ENCODE results near the gene ZNF133.

DNA sequence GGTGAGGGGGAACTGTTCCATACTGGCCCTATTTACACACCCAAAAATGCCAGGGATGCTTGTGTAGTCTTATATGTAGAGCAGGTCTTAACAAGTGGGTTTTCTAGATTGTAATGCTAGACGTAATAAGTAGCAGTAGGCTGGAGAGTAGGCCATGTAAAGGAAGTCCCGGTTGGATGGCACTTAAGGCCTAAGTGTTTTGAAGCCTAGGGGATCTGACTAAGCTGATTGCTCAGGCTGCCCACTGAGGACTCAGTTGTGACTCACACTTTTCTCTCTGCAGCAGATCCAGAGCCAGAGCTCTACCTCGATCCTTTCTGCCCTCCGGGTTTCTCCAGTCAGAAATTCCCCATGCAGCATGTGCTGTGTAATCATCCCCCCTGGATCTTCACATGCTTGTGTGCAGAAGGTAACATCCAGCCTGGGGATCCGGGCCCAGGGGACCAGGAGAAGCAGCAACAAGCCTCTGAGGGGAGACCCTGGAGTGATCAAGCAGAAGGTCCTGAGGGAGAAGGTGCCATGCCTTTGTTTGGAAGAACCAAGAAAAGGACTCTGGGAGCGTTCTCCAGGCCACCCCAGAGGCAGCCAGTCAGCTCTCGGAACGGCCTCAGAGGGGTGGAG lies 26.6 kb downstream of the ZNF133 start:
- TF ChIP-seq, protein P1, sequence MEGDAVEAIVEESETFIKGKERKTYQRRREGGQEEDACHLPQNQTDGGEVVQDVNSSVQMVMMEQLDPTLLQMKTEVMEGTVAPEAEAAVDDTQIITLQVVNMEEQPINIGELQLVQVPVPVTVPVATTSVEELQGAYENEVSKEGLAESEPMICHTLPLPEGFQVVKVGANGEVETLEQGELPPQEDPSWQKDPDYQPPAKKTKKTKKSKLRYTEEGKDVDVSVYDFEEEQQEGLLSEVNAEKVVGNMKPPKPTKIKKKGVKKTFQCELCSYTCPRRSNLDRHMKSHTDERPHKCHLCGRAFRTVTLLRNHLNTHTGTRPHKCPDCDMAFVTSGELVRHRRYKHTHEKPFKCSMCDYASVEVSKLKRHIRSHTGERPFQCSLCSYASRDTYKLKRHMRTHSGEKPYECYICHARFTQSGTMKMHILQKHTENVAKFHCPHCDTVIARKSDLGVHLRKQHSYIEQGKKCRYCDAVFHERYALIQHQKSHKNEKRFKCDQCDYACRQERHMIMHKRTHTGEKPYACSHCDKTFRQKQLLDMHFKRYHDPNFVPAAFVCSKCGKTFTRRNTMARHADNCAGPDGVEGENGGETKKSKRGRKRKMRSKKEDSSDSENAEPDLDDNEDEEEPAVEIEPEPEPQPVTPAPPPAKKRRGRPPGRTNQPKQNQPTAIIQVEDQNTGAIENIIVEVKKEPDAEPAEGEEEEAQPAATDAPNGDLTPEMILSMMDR (IDR thresholded peaks at IDR 0.05; ENCODE audit: insufficient read depth, low read length, poor library complexity, severe bottlenecking) = no peak
- TF ChIP-seq EZH2phosphoT487 (conservative IDR thresholded peaks at IDR 0.05; ENCODE audit: low read length) = no peak
